Hepatocyte (in vitro differentiated cells): ENCODE results near the gene TOMM22. TPM values are rescaled to one million over a fixed set of nuclear protein-coding genes. Genes with fewer than 3 reads are reported as not detected.

Experiments
- DNase-seq: peaks from one replicate; pipeline ENCODE4 v3.0.0-alpha.2; 2016; ENCODE audit warnings: low spot score
- H2AFZ ChIP-seq: fragments of 200-600 bp; sonication (generic); 2 replicates; pipeline ENCODE4 v1.6.0; 2016; ENCODE audit warnings: antibody characterized with exemption, mild to moderate bottlenecking
- H3K27ac ChIP-seq: fragments of 200-600 bp; sonication (generic); 2 replicates; pipeline ENCODE4 v1.5.1; 2016; ENCODE audit warnings: mild to moderate bottlenecking
- H3K27me3 ChIP-seq: fragments of 200-600 bp; sonication (generic); 2 replicates; pipeline ENCODE4 v1.6.1; 2016
- H3K36me3 ChIP-seq: fragments of 200-600 bp; sonication (generic); replicated peaks from 2 replicates; pipeline ENCODE4 v1.5.1; 2016; ENCODE audit warnings: low read depth; ENCODE audit not compliant: insufficient read depth
- H3K4me1 ChIP-seq: fragments of 200-600 bp; sonication (generic); 2 replicates; pipeline ENCODE4 v1.5.1; 2016; ENCODE audit warnings: mild to moderate bottlenecking, moderate library complexity; ENCODE audit not compliant: insufficient read depth
- H3K4me2 ChIP-seq: fragments of 200-600 bp; sonication (generic); 2 replicates; pipeline ENCODE4 v1.6.0; 2016
- H3K4me3 ChIP-seq: fragments of 200-600 bp; sonication (generic); 2 replicates; pipeline ENCODE4 v1.5.1; 2016; ENCODE audit warnings: mild to moderate bottlenecking
- H3K79me2 ChIP-seq: fragments of 200-600 bp; sonication (generic); 2 replicates; pipeline ENCODE4 v1.6.0; 2017; ENCODE audit warnings: mild to moderate bottlenecking
- H3K9me2 ChIP-seq: fragments of 200-600 bp; sonication (generic); replicated peaks from 2 replicates; pipeline ENCODE4 v1.6.0; 2017; ENCODE audit warnings: mild to moderate bottlenecking; ENCODE audit not compliant: insufficient read depth
- H3K9me3 ChIP-seq: fragments of 200-600 bp; sonication (generic); 2 replicates; pipeline ENCODE4 v1.5.1; 2016; ENCODE audit warnings: low read depth, mild to moderate bottlenecking
- H4K20me1 ChIP-seq: fragments of 200-600 bp; sonication (generic); 2 replicates; pipeline ENCODE4 v1.6.0; 2016; ENCODE audit warnings: mild to moderate bottlenecking; ENCODE audit not compliant: insufficient read depth, poor library complexity, severe bottlenecking
- CTCF ChIP-seq: fragments of 200-600 bp; sonication (generic); IDR thresholded peaks from 2 replicates; pipeline ENCODE4 v1.5.1; 2016; ENCODE audit warnings: antibody characterized with exemption, mild to moderate bottlenecking; ENCODE audit not compliant: poor library complexity
- EZH2 ChIP-seq: fragments of 200-600 bp; sonication (generic); IDR thresholded peaks from 2 replicates; pipeline ENCODE4 v1.6.1; 2016; ENCODE audit warnings: antibody characterized with exemption, mild to moderate bottlenecking, borderline replicate concordance
- EZH2phosphoT487 ChIP-seq: fragments of 200-600 bp; sonication (generic); IDR thresholded peaks from one replicate; pipeline ENCODE4 v1.6.1; 2018; ENCODE audit warnings: antibody characterized with exemption, mild to moderate bottlenecking, low read depth, moderate library complexity; ENCODE audit not compliant: unreplicated experiment, severe bottlenecking
- WGBS: methylation state at CpG from one replicate; pipeline ENCODE4 v1.1.6; 2016; ENCODE audit warnings: low lambda C conversion rate; ENCODE audit errors: missing lambda C conversion rate; 5-methylcytosine and 5-hydroxymethylcytosine counted together
- polyA plus RNA-seq: library from polyadenylated mRNA; unstranded; fragments of >200 nt; fragmentation: Nextera tagmentation; extraction: Ambion mirVana; gene quantifications from 2 replicates; pipeline ENCODE4 v1.2.1, GENCODE V29; 2016
- total RNA-seq: library from RNA; depleted of rRNA; stranded (reverse); fragments of >200 nt; gene quantifications from 2 replicates; pipeline ENCODE4 v1.2.3, GENCODE V29; 2014

The TOMM22 gene
- total and polyA plus RNA-seq, 2 experiments from 2014 or later, result 57.7 to 80.3 TPM

- 96% methylated on average over 18 of the region's 18 CpGs for WGBS
- Histone ChIP-seq H3K36me3 (no peaks in the 10 kb centered on the region), H3K4me2 (no peak overlapping the region), H3K9me3 (no peaks in the 10 kb centered on the region), H3K4me3 (no peak overlapping the region), H3K27ac (no peak overlapping the region), H4K20me1 (no peaks in the 10 kb centered on the region), H2AFZ (no peak overlapping the region), H3K9me2 (no peaks in the 10 kb centered on the region), H3K27me3 (no peaks in the 10 kb centered on the region), H3K4me1 (no peaks in the 10 kb centered on the region), H3K79me2 (no peaks in the 10 kb centered on the region)
- TF ChIP-seq EZH2phosphoT487 (no peak), CTCF (no peak), EZH2 (no peak)
- no peak for DNase-seq
These were observed 44.3 kb downstream of the TOMM22 start for GRCh38 chr22:38725900-38726655.

GRCh38 chr22:38727123-38727522 lies 45.4 kb downstream of the TOMM22 start:
- Histone ChIP-seq H3K4me3 (no peak overlapping the region), H3K36me3 (no peaks in the 10 kb centered on the region), H3K4me2 (no peak overlapping the region), H4K20me1 (no peaks in the 10 kb centered on the region), H3K79me2 (no peaks in the 10 kb centered on the region), H3K9me3 (no peaks in the 10 kb centered on the region), H3K4me1 (no peaks in the 10 kb centered on the region), H3K9me2 (no peaks in the 10 kb centered on the region), H3K27me3 (no peaks in the 10 kb centered on the region), H2AFZ (no peak overlapping the region), H3K27ac (no peak overlapping the region)
- WGBS, result 99% methylated on average over 12 of the region's 12 CpGs
- no peak for DNase-seq
- no peak for TF ChIP-seq CTCF
- no peak for TF ChIP-seq EZH2
- TF ChIP-seq EZH2phosphoT487, result no peak

GRCh38 chr22:38727530-38728451 lies 46.0 kb downstream of the TOMM22 start:
- no peak overlapping the region for H3K27ac ChIP-seq
- no peaks in the 10 kb centered on the region for H3K9me3 ChIP-seq
- no peaks in the 10 kb centered on the region for H3K9me2 ChIP-seq
- H3K27me3 ChIP-seq, result no peaks in the 10 kb centered on the region
- H3K4me1 ChIP-seq, result no peaks in the 10 kb centered on the region
- no peak overlapping the region for H3K4me2 ChIP-seq
- no peaks in the 10 kb centered on the region for H3K36me3 ChIP-seq
- H3K79me2 ChIP-seq, result no peaks in the 10 kb centered on the region
- WGBS, result 96% methylated on average over 15 of the region's 15 CpGs
- DNase-seq, result no peak
- H3K4me3 ChIP-seq, result no peak overlapping the region
- H2AFZ ChIP-seq, result no peak overlapping the region
- no peaks in the 10 kb centered on the region for H4K20me1 ChIP-seq
- TF ChIP-seq EZH2 (no peak), EZH2phosphoT487 (no peak), CTCF (no peak)
